ENCODE data around the gene C10orf67. TPM values are rescaled to one million over a fixed set of nuclear protein-coding genes. Genes with fewer than 3 reads are reported as not detected.

C10orf67 gene
- total and polyA plus RNA-seq, 2 donors (not counting 1 experiment from before 2014, with no cell fraction given): not detected

DNA sequence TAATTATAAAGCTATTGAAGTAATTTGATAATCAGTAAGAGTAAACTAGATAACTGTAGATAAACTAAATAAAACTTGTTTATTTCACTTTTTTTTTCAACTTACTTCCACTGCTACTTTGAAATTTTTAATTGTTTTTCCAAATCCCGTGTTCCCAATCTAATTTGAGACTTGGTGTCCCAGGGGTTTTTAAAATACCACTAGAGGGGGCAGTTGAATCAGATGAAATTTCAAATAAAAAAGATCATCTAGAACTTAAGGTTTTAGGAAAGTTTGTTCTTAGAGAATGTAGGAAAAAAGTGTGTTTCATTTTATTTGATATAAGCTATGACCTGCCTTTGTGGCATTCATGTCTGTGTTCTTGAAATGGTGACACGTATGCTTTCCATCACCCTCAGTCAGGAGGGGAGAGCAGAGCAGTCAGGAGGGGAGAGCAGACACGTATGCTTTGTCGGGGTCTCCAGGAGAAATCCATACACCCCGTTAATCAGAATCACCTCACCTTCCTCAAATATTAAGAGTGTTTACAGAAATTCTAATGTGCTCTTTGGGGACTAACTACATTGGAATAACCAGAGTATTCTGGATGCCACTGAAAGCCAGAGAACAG lies 49.9 kb downstream of the C10orf67 start:
- Mint-ChIP-seq H3K4me1 (no peaks in the 10 kb centered on the region), H3K9me3 (ENCODE audit: insufficient read depth) (no peaks in the 10 kb centered on the region), H3K27me3 (peaks cover 18% of the 10 kb centered on the region), H3K27ac (no peak overlapping the region), H3K4me3 (no peak overlapping the region)
- no peak overlapping the region for H3K9ac ChIP-seq (ENCODE audit: low read length)
- no peak overlapping the region for H2AFZ ChIP-seq (ENCODE audit: insufficient read depth, low read depth, low read length, poor library complexity, severe bottlenecking)
- TF ChIP-seq EZH2 (IDR thresholded peaks at IDR 0.05; ENCODE audit: borderline replicate concordance, insufficient read depth, low read depth, low read length, poor library complexity, severe bottlenecking): no peak
- TF ChIP-seq, protein P1, sequence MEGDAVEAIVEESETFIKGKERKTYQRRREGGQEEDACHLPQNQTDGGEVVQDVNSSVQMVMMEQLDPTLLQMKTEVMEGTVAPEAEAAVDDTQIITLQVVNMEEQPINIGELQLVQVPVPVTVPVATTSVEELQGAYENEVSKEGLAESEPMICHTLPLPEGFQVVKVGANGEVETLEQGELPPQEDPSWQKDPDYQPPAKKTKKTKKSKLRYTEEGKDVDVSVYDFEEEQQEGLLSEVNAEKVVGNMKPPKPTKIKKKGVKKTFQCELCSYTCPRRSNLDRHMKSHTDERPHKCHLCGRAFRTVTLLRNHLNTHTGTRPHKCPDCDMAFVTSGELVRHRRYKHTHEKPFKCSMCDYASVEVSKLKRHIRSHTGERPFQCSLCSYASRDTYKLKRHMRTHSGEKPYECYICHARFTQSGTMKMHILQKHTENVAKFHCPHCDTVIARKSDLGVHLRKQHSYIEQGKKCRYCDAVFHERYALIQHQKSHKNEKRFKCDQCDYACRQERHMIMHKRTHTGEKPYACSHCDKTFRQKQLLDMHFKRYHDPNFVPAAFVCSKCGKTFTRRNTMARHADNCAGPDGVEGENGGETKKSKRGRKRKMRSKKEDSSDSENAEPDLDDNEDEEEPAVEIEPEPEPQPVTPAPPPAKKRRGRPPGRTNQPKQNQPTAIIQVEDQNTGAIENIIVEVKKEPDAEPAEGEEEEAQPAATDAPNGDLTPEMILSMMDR (IDR thresholded peaks at IDR 0.05): peak; percentile 48
- H3K4me3 ChIP-seq (ENCODE audit: control extremely low read depth in 1 of 5, extremely low read depth in 1 of 5, insufficient read depth in 1 of 5, low read depth in 2 of 5, low read length in 4 of 5): no peak overlapping the region
- no peaks in the 10 kb centered on the region for H4K20me1 ChIP-seq (ENCODE audit: control insufficient read depth, insufficient read depth, low read length, poor library complexity, severe bottlenecking)
- DNase-seq (no peak), ATAC-seq (ENCODE audit: low read depth) (no peak)
- peaks cover 0 to 14% (median 0%) of the 10 kb centered on the region in 4 experiments for H3K27me3 ChIP-seq (replicated peaks in 1 of 4; ENCODE audit: control extremely low read depth in 1 of 4, control insufficient read depth in 3 of 4, insufficient read depth in 4 of 4, low read length in 3 of 4)
- H3K4me1 ChIP-seq (ENCODE audit: control insufficient read depth in 2 of 2, insufficient read depth in 2 of 2, low read length in 2 of 2): no peaks in the 10 kb centered on the region
- no peaks in the 10 kb centered on the region for H3K79me2 ChIP-seq (ENCODE audit: control insufficient read depth, insufficient read depth, low read length)
- POLR2A ChIA-PET: no interaction called here
- 72% methylated on average over 2 of the region's 5 CpGs for WGBS (ENCODE audit: insufficient coverage)
- H3K4me2 ChIP-seq (replicated peaks; ENCODE audit: low read depth, low read length, poor library complexity, severe bottlenecking): no peak overlapping the region
- H3K27ac ChIP-seq (ENCODE audit: low read length in 2 of 2): no peak overlapping the region
- intact Hi-C loops (cut with micrococcal nuclease): no loop called here
- H3K36me3 ChIP-seq (replicated peaks in 1 of 2; ENCODE audit: control extremely low read depth in 1 of 2, control insufficient read depth in 1 of 2, extremely low read depth in 1 of 2, insufficient read depth in 2 of 2, low read length in 1 of 2): no peaks in the 10 kb centered on the region
- H3K9me3 ChIP-seq (ENCODE audit: control extremely low read depth in 1 of 3, control insufficient read depth in 2 of 3, insufficient read depth in 1 of 3, low read length in 2 of 3): no peaks in the 10 kb centered on the region
- CTCF ChIA-PET: interaction anchor here (1.0 to 2.1 kb wide), 2 partner anchors 11 to 21 kb away, joined by 3 to 6 read pairs; no protein-coding TSS in a partner anchor

DNA sequence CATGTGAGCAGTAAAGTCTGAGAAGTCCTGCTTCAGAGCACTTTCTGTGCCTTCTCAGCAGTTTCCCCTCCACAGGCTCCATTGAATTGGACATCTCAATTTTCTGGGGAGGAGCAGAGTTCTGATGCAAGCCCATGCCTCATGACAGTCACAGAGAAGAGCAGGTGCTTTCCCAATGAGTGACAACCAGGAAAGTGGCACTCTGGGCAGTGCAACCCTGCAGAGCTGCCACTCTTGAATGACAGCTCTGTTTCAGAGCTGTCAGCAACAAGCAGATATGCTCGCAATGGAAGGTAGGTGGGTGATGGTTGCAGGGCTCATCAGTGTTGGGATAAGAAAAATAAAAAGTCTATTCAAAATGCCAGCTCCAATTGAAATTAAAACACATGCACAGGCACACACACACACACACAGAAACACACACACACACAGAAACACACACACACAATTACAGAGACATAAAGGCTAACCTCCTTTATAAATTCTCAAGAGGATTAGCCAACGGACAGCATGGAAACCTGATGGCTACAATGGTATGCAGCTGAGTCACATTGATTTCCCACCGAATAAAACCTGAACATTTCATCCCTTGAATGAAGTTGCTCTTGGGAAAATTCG lies 50.5 kb downstream of the C10orf67 start:
- Histone ChIP-seq H4K20me1 (ENCODE audit: control insufficient read depth, insufficient read depth, low read length, poor library complexity, severe bottlenecking) (no peaks in the 10 kb centered on the region), H3K4me1 (ENCODE audit: control insufficient read depth in 2 of 2, insufficient read depth in 2 of 2, low read length in 2 of 2) (no peaks in the 10 kb centered on the region), H2AFZ (ENCODE audit: insufficient read depth, low read depth, low read length, poor library complexity, severe bottlenecking) (no peak overlapping the region), H3K27ac (ENCODE audit: low read length in 2 of 2) (no peak overlapping the region), H3K4me3 (ENCODE audit: control extremely low read depth in 1 of 5, extremely low read depth in 1 of 5, insufficient read depth in 1 of 5, low read depth in 2 of 5, low read length in 4 of 5) (no peak overlapping the region), H3K9ac (ENCODE audit: low read length) (no peak overlapping the region), H3K27me3 (replicated peaks in 1 of 4; ENCODE audit: control extremely low read depth in 1 of 4, control insufficient read depth in 3 of 4, insufficient read depth in 4 of 4, low read length in 3 of 4) (peaks cover 0 to 14% (median 0%) of the 10 kb centered on the region in 4 experiments), H3K9me3 (ENCODE audit: control extremely low read depth in 1 of 3, control insufficient read depth in 2 of 3, insufficient read depth in 1 of 3, low read length in 2 of 3) (no peaks in the 10 kb centered on the region), H3K36me3 (replicated peaks in 1 of 2; ENCODE audit: control extremely low read depth in 1 of 2, control insufficient read depth in 1 of 2, extremely low read depth in 1 of 2, insufficient read depth in 2 of 2, low read length in 1 of 2) (no peaks in the 10 kb centered on the region), H3K79me2 (ENCODE audit: control insufficient read depth, insufficient read depth, low read length) (no peaks in the 10 kb centered on the region), H3K4me2 (replicated peaks; ENCODE audit: low read depth, low read length, poor library complexity, severe bottlenecking) (no peak overlapping the region)
- Mint-ChIP-seq H3K9me3 (ENCODE audit: insufficient read depth) (no peaks in the 10 kb centered on the region), H3K27me3 (peaks cover 18% of the 10 kb centered on the region), H3K4me3 (no peak overlapping the region), H3K27ac (no peak overlapping the region), H3K4me1 (no peaks in the 10 kb centered on the region)
- 50% methylated on average over 1 of the region's 4 CpGs for WGBS (ENCODE audit: insufficient coverage)
- TF ChIP-seq EZH2 (IDR thresholded peaks at IDR 0.05; ENCODE audit: borderline replicate concordance, insufficient read depth, low read depth, low read length, poor library complexity, severe bottlenecking): no peak
- TF ChIP-seq, protein P1 (IDR thresholded peaks at IDR 0.05): no peak
- CTCF ChIA-PET: interaction anchor here (1.0 to 2.1 kb wide), 4 partner anchors 11 to 22 kb away, joined by 3 to 6 read pairs (median 4); no protein-coding TSS in a partner anchor
- ATAC-seq (ENCODE audit: low read depth) (no peak), DNase-seq (no peak)
- POLR2A ChIA-PET: no interaction called here
- intact Hi-C loops (cut with micrococcal nuclease): no loop called here
